Measurements from ENCODE around the gene BTNL2.
"Not testable (repeated sequence)": the region's sequence is repeated elsewhere in the genome, so short reads cannot be mapped to it uniquely, and the experiment has no call there.

Gene BTNL2

GRCh38 chr6:32406857-32407256 lies at the start of gene BTNL2:
Gene BTNL2 (minus strand): TSS chr6:32407181. CDS start chr6:32407123, 58 bp downstream.
- no peaks in the 10 kb centered on the region for H3K4me1 Mint-ChIP-seq (ENCODE audit: low read depth)
- H3K36me3 Mint-ChIP-seq (ENCODE audit: low read depth) = no peaks in the 10 kb centered on the region
- no peaks in the 10 kb centered on the region for H3K9me3 Mint-ChIP-seq
- no peak within 1 kb of the TSS for H3K27ac Mint-ChIP-seq
- H3K4me3 Mint-ChIP-seq = no peak within 1 kb of the TSS
- DNase-seq (ENCODE audit: low spot score) = no peak
- peaks cover 51% of the 10 kb centered on the region for H3K27me3 Mint-ChIP-seq (ENCODE audit: low read depth)

GRCh38 chr6:32449088-32449736 lies 42.2 kb upstream of the BTNL2 start:
- H3K4me1 Mint-ChIP-seq (ENCODE audit: low read depth) = no peaks in the 10 kb centered on the region
- peaks cover 24% of the 10 kb centered on the region for H3K27me3 Mint-ChIP-seq (ENCODE audit: low read depth)
- H3K27ac Mint-ChIP-seq = no peak overlapping the region
- no peak overlapping the region for H3K4me3 Mint-ChIP-seq
- no peak for DNase-seq (ENCODE audit: low spot score)
- H3K9me3 Mint-ChIP-seq = peaks cover 4% of the 10 kb centered on the region
- no peaks in the 10 kb centered on the region for H3K36me3 Mint-ChIP-seq (ENCODE audit: low read depth)

- H3K9me3 Mint-ChIP-seq = peaks cover 4% of the 10 kb centered on the region
- DNase-seq (ENCODE audit: low spot score) = no peak
- H3K36me3 Mint-ChIP-seq (ENCODE audit: low read depth) = peaks cover 6% of the 10 kb centered on the region
- H3K27ac Mint-ChIP-seq = no peak overlapping the region
- H3K4me3 Mint-ChIP-seq = no peak overlapping the region
- no peaks in the 10 kb centered on the region for H3K4me1 Mint-ChIP-seq (ENCODE audit: low read depth)
- peaks cover 24% of the 10 kb centered on the region for H3K27me3 Mint-ChIP-seq (ENCODE audit: low read depth)
These were observed 41.0 kb upstream of the BTNL2 start for GRCh38 chr6:32447932-32448331.

- H3K9me3 Mint-ChIP-seq = no peaks in the 10 kb centered on the region
- peaks cover 8% of the 10 kb centered on the region for H3K27me3 Mint-ChIP-seq (ENCODE audit: low read depth)
- peaks cover 12% of the 10 kb centered on the region for H3K36me3 Mint-ChIP-seq (ENCODE audit: low read depth)
- no peak for DNase-seq (ENCODE audit: low spot score)
- H3K4me1 Mint-ChIP-seq (ENCODE audit: low read depth) = peaks cover 14% of the 10 kb centered on the region
- H3K4me3 Mint-ChIP-seq = no peak overlapping the region
- H3K27ac Mint-ChIP-seq = no peak overlapping the region
These were observed 38.4 kb upstream of the BTNL2 start for GRCh38 chr6:32445321-32445854.

- H3K9me3 Mint-ChIP-seq = no peaks in the 10 kb centered on the region
- peaks cover 3% of the 10 kb centered on the region for H3K27me3 Mint-ChIP-seq (ENCODE audit: low read depth)
- peaks cover 12% of the 10 kb centered on the region for H3K36me3 Mint-ChIP-seq (ENCODE audit: low read depth)
- no peak overlapping the region for H3K4me3 Mint-ChIP-seq
- DNase-seq (ENCODE audit: low spot score) = no peak
- peaks cover 21% of the 10 kb centered on the region for H3K4me1 Mint-ChIP-seq (ENCODE audit: low read depth)
- no peak overlapping the region for H3K27ac Mint-ChIP-seq
These were observed 37.5 kb upstream of the BTNL2 start for GRCh38 chr6:32444433-32444832.

- DNase-seq (ENCODE audit: low spot score) = no peak
- H3K9me3 Mint-ChIP-seq = no peaks in the 10 kb centered on the region
- H3K4me1 Mint-ChIP-seq (ENCODE audit: low read depth) = peaks cover 23% of the 10 kb centered on the region
- H3K36me3 Mint-ChIP-seq (ENCODE audit: low read depth) = peaks cover 12% of the 10 kb centered on the region
- peaks cover 3% of the 10 kb centered on the region for H3K27me3 Mint-ChIP-seq (ENCODE audit: low read depth)
- H3K27ac Mint-ChIP-seq = no peak overlapping the region
- H3K4me3 Mint-ChIP-seq = no peak overlapping the region
These were observed 36.1 kb upstream of the BTNL2 start for GRCh38 chr6:32442977-32443552.

GRCh38 chr6:32442243-32442667 lies 35.3 kb upstream of the BTNL2 start:
- H3K4me3 Mint-ChIP-seq = peak overlapping the region; percentile 30
- DNase-seq (ENCODE audit: low spot score) = no peak
- peaks cover 23% of the 10 kb centered on the region for H3K4me1 Mint-ChIP-seq (ENCODE audit: low read depth)
- H3K27ac Mint-ChIP-seq = no peak overlapping the region
- H3K27me3 Mint-ChIP-seq (ENCODE audit: low read depth) = peaks cover 3% of the 10 kb centered on the region
- H3K36me3 Mint-ChIP-seq (ENCODE audit: low read depth) = peaks cover 12% of the 10 kb centered on the region
- no peaks in the 10 kb centered on the region for H3K9me3 Mint-ChIP-seq

- peak within 1 kb of the TSS; percentile 70 for H3K27ac Mint-ChIP-seq
- DNase-seq (ENCODE audit: low spot score) = peak; percentile 26
- peaks cover 12% of the 10 kb centered on the region for H3K36me3 Mint-ChIP-seq (ENCODE audit: low read depth)
- peaks cover 23% of the 10 kb centered on the region for H3K4me1 Mint-ChIP-seq (ENCODE audit: low read depth)
- peak within 1 kb of the TSS; percentile 77 for H3K4me3 Mint-ChIP-seq
- peaks cover 8% of the 10 kb centered on the region for H3K27me3 Mint-ChIP-seq (ENCODE audit: low read depth)
- no peaks in the 10 kb centered on the region for H3K9me3 Mint-ChIP-seq
These were observed 32.7 kb upstream of the BTNL2 start, which contains the start of gene HLA-DRA for GRCh38 chr6:32439602-32440214. Gene HLA-DRA (plus strand): TSS chr6:32439887. CDS start chr6:32439951, 64 bp downstream.

GRCh38 chr6:32439139-32439538 lies 32.2 kb upstream of the BTNL2 start:
- peak overlapping the region; percentile 41 for H3K27ac Mint-ChIP-seq
- H3K4me3 Mint-ChIP-seq = no peak overlapping the region
- H3K4me1 Mint-ChIP-seq (ENCODE audit: low read depth) = peaks cover 23% of the 10 kb centered on the region
- H3K27me3 Mint-ChIP-seq (ENCODE audit: low read depth) = peaks cover 8% of the 10 kb centered on the region
- DNase-seq (ENCODE audit: low spot score) = no peak
- no peaks in the 10 kb centered on the region for H3K9me3 Mint-ChIP-seq
- H3K36me3 Mint-ChIP-seq (ENCODE audit: low read depth) = peaks cover 12% of the 10 kb centered on the region

GRCh38 chr6:32436995-32437836 lies 30.2 kb upstream of the BTNL2 start:
- Mint-ChIP-seq H3K9me3 (no peaks in the 10 kb centered on the region), H3K4me3 (no peak overlapping the region), H3K27ac (no peak overlapping the region), H3K36me3 (ENCODE audit: low read depth) (peaks cover 2% of the 10 kb centered on the region), H3K4me1 (ENCODE audit: low read depth) (peaks cover 22% of the 10 kb centered on the region), H3K27me3 (ENCODE audit: low read depth) (peaks cover 18% of the 10 kb centered on the region)
- DNase-seq (ENCODE audit: low spot score) = no peak

GRCh38 chr6:32436186-32436585 lies 29.2 kb upstream of the BTNL2 start:
- no peak overlapping the region for H3K27ac Mint-ChIP-seq
- H3K36me3 Mint-ChIP-seq (ENCODE audit: low read depth) = no peaks in the 10 kb centered on the region
- peaks cover 22% of the 10 kb centered on the region for H3K27me3 Mint-ChIP-seq (ENCODE audit: low read depth)
- H3K9me3 Mint-ChIP-seq = no peaks in the 10 kb centered on the region
- no peak overlapping the region for H3K4me3 Mint-ChIP-seq
- H3K4me1 Mint-ChIP-seq (ENCODE audit: low read depth) = peaks cover 14% of the 10 kb centered on the region
- DNase-seq (ENCODE audit: low spot score) = no peak

- DNase-seq (ENCODE audit: low spot score); H3K4me3 Mint-ChIP-seq; H3K9me3 Mint-ChIP-seq; H3K27ac Mint-ChIP-seq; H3K4me1 Mint-ChIP-seq (ENCODE audit: low read depth); H3K36me3 Mint-ChIP-seq (ENCODE audit: low read depth): not testable (repeated sequence)
- H3K27me3 Mint-ChIP-seq (ENCODE audit: low read depth) = peaks cover 27% of the 10 kb centered on the region
These were observed 27.0 kb upstream of the BTNL2 start for GRCh38 chr6:32433950-32434349.

GRCh38 chr6:32432050-32432450 lies 25.1 kb upstream of the BTNL2 start:
- H3K9me3 Mint-ChIP-seq = no peaks in the 10 kb centered on the region
- no peak for DNase-seq (ENCODE audit: low spot score)
- H3K27me3 Mint-ChIP-seq (ENCODE audit: low read depth) = peaks cover 32% of the 10 kb centered on the region
- no peaks in the 10 kb centered on the region for H3K4me1 Mint-ChIP-seq (ENCODE audit: low read depth)
- H3K4me3 Mint-ChIP-seq = no peak overlapping the region
- H3K27ac Mint-ChIP-seq = no peak overlapping the region
- H3K36me3 Mint-ChIP-seq (ENCODE audit: low read depth) = no peaks in the 10 kb centered on the region

All from T-helper 2 cell treated with Interferon-gamma antibody and Interleukin-4, amounts not matched to agents 5 μg/mL and 100 μg/mL, for 36 hours (primary cell).